ENCODE data around the gene APBA3. TPM values are rescaled to one million over a fixed set of nuclear protein-coding genes. Genes with fewer than 3 reads are reported as not detected.

Gene APBA3
- total and polyA plus RNA-seq, 2 donors from 2014 or later: 17.1 to 27.5 TPM

DNA sequence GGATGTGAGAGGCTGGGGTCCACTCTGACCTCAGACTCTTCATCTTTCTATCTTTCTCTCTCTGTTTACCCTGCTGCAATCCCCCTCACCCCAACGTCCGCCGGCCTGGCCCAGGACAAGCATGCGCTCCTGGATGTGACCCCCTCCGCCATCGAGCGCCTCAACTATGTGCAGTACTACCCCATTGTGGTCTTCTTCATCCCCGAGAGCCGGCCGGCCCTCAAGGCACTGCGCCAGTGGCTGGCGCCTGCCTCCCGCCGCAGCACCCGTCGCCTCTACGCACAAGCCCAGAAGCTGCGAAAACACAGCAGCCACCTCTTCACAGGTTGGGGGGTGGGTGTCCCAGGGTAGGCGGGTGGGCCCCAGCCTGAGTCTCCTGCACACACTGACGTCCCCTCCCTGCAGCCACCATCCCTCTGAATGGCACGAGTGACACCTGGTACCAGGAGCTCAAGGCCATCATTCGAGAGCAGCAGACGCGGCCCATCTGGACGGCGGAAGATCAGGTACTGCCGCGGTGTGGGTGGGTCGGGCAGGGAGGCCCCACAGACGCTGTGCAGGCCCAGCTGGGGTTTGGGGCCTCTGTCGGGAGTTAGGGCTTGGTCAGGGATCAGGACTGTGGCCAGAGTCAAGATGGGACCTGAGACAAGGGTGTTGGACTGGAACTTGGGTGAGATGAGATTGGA is 15.0 kb downstream of the APBA3 start:
- TF ChIP-seq, protein P1, sequence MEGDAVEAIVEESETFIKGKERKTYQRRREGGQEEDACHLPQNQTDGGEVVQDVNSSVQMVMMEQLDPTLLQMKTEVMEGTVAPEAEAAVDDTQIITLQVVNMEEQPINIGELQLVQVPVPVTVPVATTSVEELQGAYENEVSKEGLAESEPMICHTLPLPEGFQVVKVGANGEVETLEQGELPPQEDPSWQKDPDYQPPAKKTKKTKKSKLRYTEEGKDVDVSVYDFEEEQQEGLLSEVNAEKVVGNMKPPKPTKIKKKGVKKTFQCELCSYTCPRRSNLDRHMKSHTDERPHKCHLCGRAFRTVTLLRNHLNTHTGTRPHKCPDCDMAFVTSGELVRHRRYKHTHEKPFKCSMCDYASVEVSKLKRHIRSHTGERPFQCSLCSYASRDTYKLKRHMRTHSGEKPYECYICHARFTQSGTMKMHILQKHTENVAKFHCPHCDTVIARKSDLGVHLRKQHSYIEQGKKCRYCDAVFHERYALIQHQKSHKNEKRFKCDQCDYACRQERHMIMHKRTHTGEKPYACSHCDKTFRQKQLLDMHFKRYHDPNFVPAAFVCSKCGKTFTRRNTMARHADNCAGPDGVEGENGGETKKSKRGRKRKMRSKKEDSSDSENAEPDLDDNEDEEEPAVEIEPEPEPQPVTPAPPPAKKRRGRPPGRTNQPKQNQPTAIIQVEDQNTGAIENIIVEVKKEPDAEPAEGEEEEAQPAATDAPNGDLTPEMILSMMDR (IDR thresholded peaks at IDR 0.05; ENCODE audit: borderline replicate concordance, extremely low read depth, insufficient read depth): no peak
- H3K9me3 ChIP-seq (ENCODE audit: control insufficient read depth in 2 of 3, insufficient read depth in 1 of 3, low read length in 3 of 3): peaks cover 0 to 3% (median 0%) of the 10 kb centered on the region in 3 donors
- H3K9ac ChIP-seq (ENCODE audit: low read length in 3 of 3): no peak overlapping the region
- H3K4me1 ChIP-seq (ENCODE audit: control insufficient read depth in 2 of 3, insufficient read depth in 2 of 3, low read depth in 1 of 3, low read length in 3 of 3): no peaks in the 10 kb centered on the region
- DNase-seq (no peak), FAIRE-seq (no peak)
- H3K4me3 ChIP-seq (ENCODE audit: low read length in 3 of 3): no peak overlapping the region
- no peaks in the 10 kb centered on the region for H3K27me3 ChIP-seq (ENCODE audit: control insufficient read depth, insufficient read depth, low read length)
- intact Hi-C loops (cut with DNase I): no loop called here
- H3K36me3 ChIP-seq (ENCODE audit: control insufficient read depth in 2 of 3, insufficient read depth in 3 of 3, low read length in 3 of 3): peaks cover 0 to 8% (median 8%) of the 10 kb centered on the region in 3 donors
- no peak overlapping the region for H3K27ac ChIP-seq (ENCODE audit: low read depth in 2 of 2, low read length in 2 of 2)

DNA sequence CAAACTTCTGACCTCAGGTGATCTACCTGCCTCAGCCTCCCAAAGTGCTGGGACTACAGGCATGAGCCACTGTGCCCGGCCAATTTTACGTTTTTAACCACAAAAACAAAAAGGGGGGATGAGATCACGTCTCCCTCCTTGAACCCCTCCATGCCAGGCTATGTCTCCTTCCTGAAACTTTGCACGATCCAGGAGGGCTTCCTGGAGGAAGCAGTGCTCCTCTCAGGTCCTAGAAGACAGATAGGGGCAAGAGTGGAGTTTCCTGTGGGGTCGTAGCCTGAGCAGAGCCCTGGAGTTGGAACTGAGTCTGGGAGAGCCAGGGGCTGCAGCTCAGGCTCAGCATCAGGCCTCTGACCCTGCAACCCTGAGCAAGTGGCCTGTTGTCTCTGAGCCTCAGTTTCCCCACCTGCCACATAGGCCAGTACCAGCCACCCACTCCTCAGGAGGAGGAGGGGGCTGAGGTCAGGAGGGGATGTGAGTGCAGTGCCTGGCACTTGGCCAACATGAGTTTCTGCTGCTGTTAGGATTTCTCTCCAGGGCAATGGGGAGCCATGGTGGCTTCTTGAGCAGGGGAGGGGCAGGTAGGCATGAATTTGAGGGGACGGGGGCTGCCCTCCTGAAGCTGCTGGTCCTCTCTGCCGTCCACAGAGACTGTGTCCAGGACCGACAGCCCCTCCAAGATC is 16.0 kb downstream of the APBA3 start:
- Histone ChIP-seq H3K36me3 (ENCODE audit: control insufficient read depth in 2 of 3, insufficient read depth in 3 of 3, low read length in 3 of 3) (peaks cover 0 to 8% (median 6%) of the 10 kb centered on the region in 3 donors), H3K4me1 (ENCODE audit: control insufficient read depth in 2 of 3, insufficient read depth in 2 of 3, low read depth in 1 of 3, low read length in 3 of 3) (no peaks in the 10 kb centered on the region), H3K4me3 (ENCODE audit: low read length in 3 of 3) (no peak overlapping the region), H3K9me3 (ENCODE audit: control insufficient read depth in 2 of 3, insufficient read depth in 1 of 3, low read length in 3 of 3) (peaks cover 0 to 3% (median 0%) of the 10 kb centered on the region in 3 donors), H3K9ac (ENCODE audit: low read length in 3 of 3) (no peak overlapping the region), H3K27me3 (ENCODE audit: control insufficient read depth, insufficient read depth, low read length) (no peaks in the 10 kb centered on the region), H3K27ac (ENCODE audit: low read depth in 2 of 2, low read length in 2 of 2) (no peak overlapping the region)
- FAIRE-seq (no peak), DNase-seq (no peak)
- TF ChIP-seq, protein P1 (IDR thresholded peaks at IDR 0.05; ENCODE audit: borderline replicate concordance, extremely low read depth, insufficient read depth): no peak
- intact Hi-C loops (cut with DNase I): no loop called here

DNA sequence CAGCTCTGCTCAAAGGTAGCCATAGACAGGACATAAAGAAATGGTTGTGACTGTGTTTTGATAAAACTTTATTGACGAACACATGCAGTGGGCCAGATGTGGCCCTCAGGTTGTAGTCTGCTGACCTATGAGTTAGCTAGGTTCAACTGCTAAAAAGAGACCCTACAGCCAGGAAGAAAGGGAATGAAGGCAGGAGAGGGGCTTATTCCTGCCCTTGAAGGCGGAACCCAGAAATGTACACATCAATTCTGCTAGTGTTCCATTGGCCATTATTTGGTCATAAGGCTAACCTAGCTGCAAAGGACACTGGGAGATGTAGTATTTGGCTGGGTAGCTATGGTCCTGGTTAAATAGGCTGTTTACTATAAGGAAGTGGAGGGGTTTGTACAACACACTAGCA is 18.0 kb downstream of the APBA3 start:
- intact Hi-C loops (cut with DNase I): no loop called here
- Histone ChIP-seq H3K4me1 (ENCODE audit: control insufficient read depth in 2 of 3, insufficient read depth in 2 of 3, low read depth in 1 of 3, low read length in 3 of 3) (no peaks in the 10 kb centered on the region), H3K4me3 (ENCODE audit: low read length in 3 of 3) (no peak overlapping the region), H3K9me3 (ENCODE audit: control insufficient read depth in 2 of 3, insufficient read depth in 1 of 3, low read length in 3 of 3) (peaks cover 0 to 3% (median 0%) of the 10 kb centered on the region in 3 donors), H3K9ac (ENCODE audit: low read length in 3 of 3) (no peak overlapping the region), H3K27ac (ENCODE audit: low read depth in 2 of 2, low read length in 2 of 2) (no peak overlapping the region), H3K36me3 (ENCODE audit: control insufficient read depth in 2 of 3, insufficient read depth in 3 of 3, low read length in 3 of 3) (peaks cover 0 to 4% (median 0%) of the 10 kb centered on the region in 3 donors), H3K27me3 (ENCODE audit: control insufficient read depth, insufficient read depth, low read length) (no peaks in the 10 kb centered on the region)
- no peak for DNase-seq
- no peak for FAIRE-seq
- TF ChIP-seq, protein P1 (IDR thresholded peaks at IDR 0.05; ENCODE audit: borderline replicate concordance, extremely low read depth, insufficient read depth): no peak
